Stimulated activated naive B cell treated with anti-CD40 and anti-IgM and Interleukin-4, amounts not matched to agents 10 μg/mL and 1 μg/mL and 100 μg/mL, for 72 hours (primary cell): ENCODE data around the gene NDUFA11.

Experiments used
- ATAC-seq, 2 donors: fragments of 150-1000 bp; cut with Tn5 transposase; replicated peaks; 2 replicates each; pipeline ENCODE4 v1.10.0; 2021; ENCODE audit warnings: moderate library complexity in 1 of 2
- DNase-seq: peaks from one replicate; pipeline ENCODE4 v3.0.0; 2021
- H3K27ac Mint-ChIP-seq: one replicate; pipeline ENCODE4 v1.8.0; 2022; ENCODE audit warnings: mild to moderate bottlenecking, mixed read lengths
- H3K27me3 Mint-ChIP-seq, 2 donors: one replicate each; pipeline ENCODE4 v1.8.0; 2022; ENCODE audit warnings: mixed read lengths in 2 of 2
- H3K36me3 Mint-ChIP-seq, 2 donors: one replicate each; pipeline ENCODE4 v1.8.0; 2022; ENCODE audit warnings: mixed read lengths in 2 of 2, mild to moderate bottlenecking in 1 of 2
- H3K4me1 Mint-ChIP-seq, 2 donors: one replicate each; pipeline ENCODE4 v1.8.0; 2022; ENCODE audit warnings: mixed read lengths in 2 of 2, mild to moderate bottlenecking in 1 of 2
- H3K4me3 Mint-ChIP-seq, 2 donors: one replicate each; pipeline ENCODE4 v1.8.0; 2022; ENCODE audit warnings: mild to moderate bottlenecking in 2 of 2, mixed read lengths in 2 of 2, moderate library complexity in 1 of 2
- H3K9me3 Mint-ChIP-seq, 2 donors: one replicate each; pipeline ENCODE4 v1.8.0; 2022; ENCODE audit warnings: mixed read lengths in 2 of 2, mild to moderate bottlenecking in 1 of 2

The NDUFA11 gene

DNA sequence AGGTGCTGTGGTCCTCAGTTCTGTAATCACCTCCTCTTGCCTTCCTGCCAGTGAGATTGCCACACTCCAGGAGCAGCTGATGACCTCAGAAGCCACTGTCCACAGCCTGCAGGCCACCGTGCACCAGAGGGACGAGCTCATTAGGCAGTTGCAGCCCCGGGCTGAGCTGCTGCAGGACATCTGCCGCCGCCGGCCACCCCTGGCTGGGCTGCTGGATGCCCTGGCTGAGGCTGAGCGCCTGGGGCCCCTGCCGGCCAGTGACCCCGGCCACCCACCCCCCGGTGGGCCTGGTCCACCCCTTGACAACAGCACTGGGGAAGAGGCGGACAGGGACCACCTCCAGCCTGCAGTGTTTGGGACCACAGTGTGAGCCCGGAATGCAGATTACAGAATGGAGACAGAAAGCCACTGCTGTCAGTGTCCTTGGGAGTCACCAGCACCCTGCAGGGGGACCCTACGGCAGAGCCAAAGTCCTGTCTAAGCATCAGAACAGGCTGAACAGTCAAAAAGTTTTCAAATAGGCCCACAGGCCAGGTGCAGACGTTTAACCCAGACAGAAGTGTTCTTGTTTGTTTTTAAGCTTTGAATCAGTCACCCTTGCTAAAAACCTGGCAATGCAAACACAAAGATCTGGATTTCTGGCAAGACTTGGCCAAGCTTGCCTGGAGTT, 5.3 kb upstream of the NDUFA11 start:
- no peak for ATAC-seq
- H3K4me1 Mint-ChIP-seq: peaks cover 12 to 27% of the 10 kb centered on the region in 2 donors
- H3K4me3 Mint-ChIP-seq: no peak overlapping the region
- DNase-seq: no peak
- no peaks in the 10 kb centered on the region for H3K9me3 Mint-ChIP-seq
- peaks cover 2 to 16% of the 10 kb centered on the region in 2 donors for H3K36me3 Mint-ChIP-seq
- no peaks in the 10 kb centered on the region for H3K27me3 Mint-ChIP-seq
- no peak overlapping the region for H3K27ac Mint-ChIP-seq

DNA sequence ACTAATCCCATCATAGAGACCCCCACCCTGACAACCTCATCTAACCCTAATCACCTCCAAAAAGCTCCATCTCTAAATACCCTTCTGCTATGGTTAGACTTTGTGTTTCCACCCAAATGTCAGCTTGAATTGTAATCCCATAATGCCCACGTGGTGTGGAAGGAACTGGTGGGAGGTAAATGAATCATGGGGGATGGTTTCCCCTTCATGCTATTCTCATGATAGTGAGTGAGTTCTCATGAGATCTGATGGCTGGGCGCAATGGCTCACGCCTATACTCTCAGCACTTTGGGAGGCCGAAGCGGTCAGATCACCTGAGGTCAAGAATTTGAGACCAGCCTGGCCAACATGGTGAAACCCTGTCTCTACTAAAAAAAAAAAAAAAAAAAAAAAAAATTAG, 3.7 kb upstream of the NDUFA11 start:
- H3K36me3 Mint-ChIP-seq: peaks cover 10 to 25% of the 10 kb centered on the region in 2 donors
- ATAC-seq: no peak
- no peak for DNase-seq

GRCh38 chr19:5905114-5905778, 1.7 kb upstream of the NDUFA11 start:
- H3K36me3 Mint-ChIP-seq: peaks cover 14 to 32% of the 10 kb centered on the region in 2 donors
- H3K27ac Mint-ChIP-seq: peak overlapping the region; percentile 89
- no peaks in the 10 kb centered on the region for H3K27me3 Mint-ChIP-seq
- peaks cover 26 to 56% of the 10 kb centered on the region in 2 donors for H3K4me1 Mint-ChIP-seq
- ATAC-seq (no peak), DNase-seq (no peak)
- H3K9me3 Mint-ChIP-seq: no peaks in the 10 kb centered on the region
- H3K4me3 Mint-ChIP-seq: peak overlapping the region; percentile 98 to 99

More for the DNA sequence above, 3.7 kb upstream of the NDUFA11 start:
- Mint-ChIP-seq H3K4me1 (peaks cover 20 to 41% of the 10 kb centered on the region in 2 donors), H3K9me3 (no peaks in the 10 kb centered on the region), H3K4me3 (no peak overlapping the region), H3K27me3 (no peaks in the 10 kb centered on the region), H3K27ac (no peak overlapping the region)

- ATAC-seq (peak; percentile 81 to 82), DNase-seq (peak; percentile 100)
- peaks cover 21 to 34% of the 10 kb centered on the region in 2 donors for H3K36me3 Mint-ChIP-seq
- peak within 1 kb of the TSS; percentile 98 to 99 for H3K4me3 Mint-ChIP-seq
- H3K4me1 Mint-ChIP-seq: peaks cover 29 to 61% of the 10 kb centered on the region in 2 donors
- no peaks in the 10 kb centered on the region for H3K27me3 Mint-ChIP-seq
- no peaks in the 10 kb centered on the region for H3K9me3 Mint-ChIP-seq
- peak within 1 kb of the TSS; percentile 99 for H3K27ac Mint-ChIP-seq
Measured at GRCh38 chr19:5904352-5905113, 943 bp upstream of the NDUFA11 start, which contains the start of gene VMAC. Gene VMAC, plus strand, starts transcription at chr19:5904872. Its CDS starts 19 bp downstream, at chr19:5904891.

GRCh38 chr19:5903056-5903623, 450 bp downstream of the NDUFA11 start:
- peak overlapping the region; percentile 99 for H3K27ac Mint-ChIP-seq
- peak overlapping the region; percentile 98 to 99 for H3K4me3 Mint-ChIP-seq
- H3K27me3 Mint-ChIP-seq: no peaks in the 10 kb centered on the region
- ATAC-seq (no peak), DNase-seq (peak; percentile 10)
- no peaks in the 10 kb centered on the region for H3K9me3 Mint-ChIP-seq
- H3K36me3 Mint-ChIP-seq: peaks cover 23 to 35% of the 10 kb centered on the region in 2 donors
- H3K4me1 Mint-ChIP-seq: peaks cover 30 to 67% of the 10 kb centered on the region in 2 donors

- Mint-ChIP-seq H3K27ac (peak overlapping the region; percentile 69), H3K4me1 (peaks cover 20 to 50% of the 10 kb centered on the region in 2 donors), H3K27me3 (no peaks in the 10 kb centered on the region), H3K9me3 (no peaks in the 10 kb centered on the region), H3K36me3 (peaks cover 25 to 29% of the 10 kb centered on the region in 2 donors), H3K4me3 (no peak overlapping the region)
- DNase-seq (no peak), ATAC-seq (no peak)
Measured at GRCh38 chr19:5900976-5901375, 2.6 kb downstream of the NDUFA11 start.

DNA sequence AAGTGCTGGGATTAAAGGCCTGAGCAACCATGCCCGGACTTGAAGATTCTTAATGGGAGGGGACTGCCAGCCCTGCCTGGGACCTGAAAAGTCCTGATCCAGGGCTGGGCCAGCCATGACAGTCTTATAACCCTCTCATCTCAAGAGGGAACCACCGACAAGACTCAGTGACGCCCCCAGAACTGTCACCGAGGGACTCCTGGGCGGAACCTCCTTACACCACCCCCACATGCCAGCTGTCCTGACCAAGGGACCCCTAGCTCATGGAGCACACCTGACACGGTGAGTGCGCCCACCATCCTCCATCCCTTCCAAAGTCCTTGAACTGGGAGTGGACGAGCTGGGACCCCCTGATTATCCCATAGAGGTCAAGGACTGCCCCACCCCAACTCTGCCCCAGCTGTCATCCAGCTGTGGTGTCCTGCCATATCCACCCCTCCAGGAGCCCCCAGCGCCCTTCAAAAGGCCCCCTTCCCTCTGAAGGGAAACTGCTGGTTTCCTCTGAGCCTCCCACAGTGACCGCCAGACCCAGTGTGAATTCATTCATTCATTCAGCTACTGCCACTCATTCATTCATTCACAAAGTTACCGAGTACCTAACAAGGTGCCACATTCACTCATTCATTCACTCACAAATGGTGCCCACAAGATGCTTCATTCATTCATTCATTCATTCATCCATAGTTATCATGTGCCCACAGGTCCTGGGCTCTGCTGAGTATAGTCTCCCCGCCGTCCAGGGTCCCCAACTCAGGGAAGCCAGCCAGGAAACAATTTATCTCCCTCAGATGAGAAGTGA, 3.7 kb downstream of the NDUFA11 start:
- no peak for ATAC-seq
- Mint-ChIP-seq H3K4me3 (no peak overlapping the region), H3K4me1 (peaks cover 22 to 43% of the 10 kb centered on the region in 2 donors), H3K27ac (no peak overlapping the region), H3K27me3 (no peaks in the 10 kb centered on the region), H3K9me3 (no peaks in the 10 kb centered on the region), H3K36me3 (peaks cover 33 to 34% of the 10 kb centered on the region in 2 donors)
- DNase-seq: no peak

- Mint-ChIP-seq H3K27me3 (peaks cover under 1 to 1% of the 10 kb centered on the region in 2 donors), H3K4me3 (no peak overlapping the region), H3K9me3 (no peaks in the 10 kb centered on the region), H3K27ac (no peak overlapping the region), H3K4me1 (peaks cover 15 to 32% of the 10 kb centered on the region in 2 donors), H3K36me3 (peaks cover 28 to 30% of the 10 kb centered on the region in 2 donors)
- ATAC-seq (no peak), DNase-seq (no peak)
Measured at GRCh38 chr19:5897189-5897969, 6.2 kb downstream of the NDUFA11 start.

DNA sequence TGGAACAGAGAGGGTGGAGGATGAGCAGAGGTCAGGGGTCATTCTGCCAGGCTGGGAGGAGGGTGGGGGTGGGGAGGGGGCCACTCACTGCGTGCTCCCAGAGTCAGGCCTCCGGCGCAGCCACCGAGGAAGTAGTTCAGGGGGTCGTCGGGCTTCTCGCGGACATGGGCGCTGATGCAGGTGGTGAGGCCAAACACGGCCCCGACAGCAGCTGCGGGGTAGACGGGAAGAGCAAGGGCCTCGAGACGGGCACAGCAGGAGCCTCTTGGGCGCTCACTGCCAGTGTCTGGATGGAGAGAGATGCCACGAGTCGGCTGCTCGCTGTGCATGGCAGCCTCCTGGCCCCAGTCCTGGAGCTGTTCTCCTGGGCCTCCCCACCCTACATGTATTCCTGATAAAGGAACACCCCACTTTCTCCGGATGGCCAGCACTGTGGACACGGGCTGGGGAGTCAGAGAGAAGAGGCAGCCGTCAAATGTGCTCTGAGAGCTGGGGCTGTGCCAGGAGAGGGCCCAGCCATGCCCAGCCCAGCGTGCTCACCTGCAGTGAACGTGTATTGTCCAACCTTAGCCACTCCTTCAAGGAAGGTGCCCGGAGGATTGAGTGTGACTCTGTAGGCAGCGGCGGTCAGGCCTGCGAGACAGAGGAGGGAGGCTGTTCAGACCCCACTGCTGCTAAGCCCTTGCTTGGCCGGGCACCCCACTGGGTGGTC, 7.1 kb downstream of the NDUFA11 start:
- Mint-ChIP-seq H3K27me3 (peaks cover 8 to 10% of the 10 kb centered on the region in 2 donors), H3K4me1 (peaks cover 17 to 29% of the 10 kb centered on the region in 2 donors), H3K9me3 (no peaks in the 10 kb centered on the region), H3K4me3 (no peak overlapping the region), H3K36me3 (peaks cover 28 to 31% of the 10 kb centered on the region in 2 donors), H3K27ac (no peak overlapping the region)
- no peak for ATAC-seq
- no peak for DNase-seq

- peaks cover 8 to 11% of the 10 kb centered on the region in 2 donors for H3K27me3 Mint-ChIP-seq
- H3K27ac Mint-ChIP-seq: no peak overlapping the region
Measured at GRCh38 chr19:5895890-5896289, 7.7 kb downstream of the NDUFA11 start.

DNA sequence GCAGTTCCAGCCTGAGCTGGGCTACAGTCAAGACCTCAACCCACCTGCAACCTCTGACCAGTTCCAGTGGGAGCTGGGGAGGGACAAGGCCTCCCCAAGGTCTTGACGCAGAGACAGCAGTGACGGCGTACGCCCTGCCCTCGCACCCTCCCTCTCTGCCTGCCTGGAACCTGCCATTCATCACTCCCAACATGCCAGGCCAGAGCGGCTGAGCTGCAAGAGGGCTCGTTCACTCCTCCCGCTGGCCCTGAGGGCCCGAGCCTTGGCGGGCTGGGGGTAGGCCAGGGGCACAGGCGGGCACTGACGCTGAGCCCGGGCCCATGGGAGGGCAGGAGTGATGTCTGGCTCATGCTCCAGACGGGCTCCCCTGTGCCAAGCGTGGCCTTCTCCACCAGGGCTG, 8.2 kb downstream of the NDUFA11 start:
- H3K4me3 Mint-ChIP-seq: no peak overlapping the region
- H3K9me3 Mint-ChIP-seq: no peaks in the 10 kb centered on the region
- H3K27me3 Mint-ChIP-seq: peaks cover 8 to 11% of the 10 kb centered on the region in 2 donors
- no peak overlapping the region for H3K27ac Mint-ChIP-seq
- H3K36me3 Mint-ChIP-seq: peaks cover 22 to 27% of the 10 kb centered on the region in 2 donors
- no peak for DNase-seq
- ATAC-seq: no peak
- H3K4me1 Mint-ChIP-seq: peaks cover 13 to 22% of the 10 kb centered on the region in 2 donors

More at GRCh38 chr19:5895890-5896289, 7.7 kb downstream of the NDUFA11 start:
- ATAC-seq (no peak), DNase-seq (no peak)
- no peaks in the 10 kb centered on the region for H3K9me3 Mint-ChIP-seq
- H3K4me3 Mint-ChIP-seq: no peak overlapping the region
- peaks cover 13 to 24% of the 10 kb centered on the region in 2 donors for H3K4me1 Mint-ChIP-seq
- peaks cover 23 to 28% of the 10 kb centered on the region in 2 donors for H3K36me3 Mint-ChIP-seq

GRCh38 chr19:5894704-5895349, 8.8 kb downstream of the NDUFA11 start:
- DNase-seq (no peak), ATAC-seq (no peak)
- Mint-ChIP-seq H3K36me3 (peaks cover 16 to 22% of the 10 kb centered on the region in 2 donors), H3K27me3 (peaks cover 10 to 16% of the 10 kb centered on the region in 2 donors), H3K4me1 (peaks cover 8 to 17% of the 10 kb centered on the region in 2 donors), H3K27ac (no peak overlapping the region), H3K4me3 (no peak overlapping the region), H3K9me3 (no peaks in the 10 kb centered on the region)
